HG03520 (cell line): ENCODE data around the gene AMY2A.
"Not testable (repeated sequence)": the region's sequence is repeated elsewhere in the genome, so short reads cannot be mapped to it uniquely, and the experiment has no call there.

Experiments
- ATAC-seq: cut with Tn5 transposase; IDR thresholded peaks from one replicate; pipeline ENCODE4 v1.9.1; 2021; ENCODE audit warnings: mild to moderate bottlenecking, moderate library complexity; ENCODE audit not compliant: unreplicated experiment

The AMY2A gene

GRCh38 chr1:103616994-103617477 is at the start of gene AMY2A:
AMY2A (plus strand) TSS chr1:103617427; CDS start chr1:103617441, 14 bp downstream.
- not testable (repeated sequence) for ATAC-seq

- ATAC-seq = no peak
Observed at GRCh38 chr1:103569493-103569892, 47.7 kb upstream of the AMY2A start.

- ATAC-seq = not testable (repeated sequence)
Observed at GRCh38 chr1:103571289-103571688, 45.9 kb upstream of the AMY2A start, which contains the start of gene AMY2B. AMY2B (plus strand) TSS chr1:103571589; CDS start chr1:103571603, 14 bp downstream.

- no peak for ATAC-seq
Observed at GRCh38 chr1:103576065-103576464, 41.2 kb upstream of the AMY2A start.

DNA sequence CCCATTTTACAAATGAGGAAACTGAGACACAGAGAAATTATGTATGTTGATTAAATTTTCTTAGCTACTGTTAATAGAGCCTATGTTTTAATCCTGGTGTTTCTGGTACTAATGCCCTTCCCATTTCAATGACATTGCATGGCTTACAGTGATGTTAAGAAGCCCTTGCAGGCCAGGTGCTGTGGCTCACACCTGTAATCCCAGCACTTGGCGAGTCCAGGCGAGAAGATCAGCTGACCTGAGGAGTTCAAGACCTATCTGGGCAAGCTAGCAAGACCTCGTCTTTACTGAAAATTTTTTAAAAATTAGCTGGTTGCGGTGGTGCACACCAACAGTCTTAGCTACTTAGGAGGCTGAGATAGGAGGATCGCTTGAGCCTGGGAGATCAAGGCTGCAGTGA is 40.4 kb upstream of the AMY2A start:
- ATAC-seq = not testable (repeated sequence)

DNA sequence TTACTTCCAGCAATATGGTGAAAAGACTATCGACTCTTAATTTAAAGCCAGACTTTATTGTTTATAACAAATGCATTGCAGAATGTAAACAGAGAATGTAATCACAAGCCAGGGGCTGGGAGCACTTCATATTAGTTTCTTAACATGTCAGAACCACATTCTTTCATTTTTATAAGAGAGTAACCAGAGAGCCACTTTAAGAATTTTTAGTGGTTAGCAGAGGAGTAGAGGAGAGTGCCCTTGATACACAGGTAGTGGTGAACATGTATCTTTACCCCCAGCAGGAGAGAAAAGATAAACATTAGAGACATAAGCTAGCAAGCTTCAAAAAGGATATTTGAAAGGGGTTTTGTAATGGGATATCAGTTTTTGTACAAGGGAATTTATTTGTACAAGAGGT is 34.8 kb upstream of the AMY2A start:
- ATAC-seq = no peak

GRCh38 chr1:103583887-103584286 is 33.3 kb upstream of the AMY2A start:
- no peak for ATAC-seq

- ATAC-seq = no peak
Observed at GRCh38 chr1:103584537-103584936, 32.7 kb upstream of the AMY2A start.

DNA sequence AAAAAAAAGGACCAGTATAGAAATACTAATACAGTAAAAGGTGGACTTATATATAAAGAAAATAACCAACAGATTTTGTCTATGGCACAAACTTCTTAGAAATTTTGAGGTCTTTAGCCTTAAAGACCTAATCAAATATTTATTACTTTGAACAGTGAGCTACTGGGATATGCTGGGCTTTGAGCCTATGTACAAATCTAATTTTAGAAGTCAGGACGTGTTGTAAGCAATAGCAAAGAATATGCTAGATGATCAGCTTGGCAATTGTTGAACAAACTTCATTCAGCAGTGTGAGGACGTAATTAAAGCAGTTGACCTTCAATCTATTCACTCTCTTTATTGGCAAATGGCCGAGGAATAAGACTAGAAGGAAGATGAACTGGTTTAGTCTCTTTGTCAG is 14.5 kb upstream of the AMY2A start:
- not testable (repeated sequence) for ATAC-seq

- ATAC-seq = no peak
Observed at GRCh38 chr1:103616362-103616761, 865 bp upstream of the AMY2A start.

- not testable (repeated sequence) for ATAC-seq
Observed at GRCh38 chr1:103627436-103627835, 10.2 kb downstream of the AMY2A start.

DNA sequence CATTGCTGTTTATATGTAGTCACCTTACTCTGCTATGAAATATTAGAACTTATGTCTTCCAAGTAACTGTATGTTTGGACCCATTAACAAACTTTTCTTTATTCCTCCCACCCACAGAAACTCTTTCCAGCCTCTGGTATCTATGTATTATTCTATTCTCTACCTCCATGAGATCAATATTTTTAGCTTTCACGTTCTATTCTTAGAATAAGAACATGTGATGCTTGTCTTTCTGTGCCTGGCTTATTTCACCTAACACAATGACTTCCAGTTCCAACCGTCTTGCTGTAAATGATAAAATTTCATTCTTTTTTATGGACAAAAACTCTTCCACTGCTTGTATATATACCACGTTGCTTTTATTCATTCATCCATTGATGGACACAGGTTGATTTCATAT is 24.0 kb downstream of the AMY2A start:
- not testable (repeated sequence) for ATAC-seq

- ATAC-seq = not testable (repeated sequence)
Observed at GRCh38 chr1:103643908-103644307, 26.7 kb downstream of the AMY2A start.

- not testable (repeated sequence) for ATAC-seq
Observed at GRCh38 chr1:103650305-103650704, 33.1 kb downstream of the AMY2A start.

GRCh38 chr1:103650889-103651288 is 33.7 kb downstream of the AMY2A start:
- ATAC-seq = not testable (repeated sequence)

DNA sequence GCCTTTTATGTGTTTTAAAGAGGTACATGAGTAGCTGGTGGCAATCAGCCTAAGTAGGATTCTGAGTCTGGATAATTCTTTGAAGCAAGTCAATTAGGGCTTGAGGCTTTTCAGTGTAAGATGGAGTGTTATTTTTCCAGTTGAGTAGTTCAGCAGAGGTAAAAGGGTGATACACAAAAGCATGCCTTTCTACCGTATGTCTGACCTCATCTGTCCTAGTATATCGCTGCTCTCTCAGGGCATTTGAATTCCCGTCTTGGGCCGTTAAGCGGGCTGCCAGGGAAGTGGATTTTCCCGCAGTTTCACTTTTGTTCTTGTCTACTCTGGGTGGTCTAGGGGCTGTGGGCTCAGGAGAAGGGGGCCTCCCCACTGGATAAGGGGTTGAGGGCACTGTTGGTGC is 36.9 kb downstream of the AMY2A start:
- ATAC-seq = not testable (repeated sequence)

GRCh38 chr1:103655460-103655859 is 38.2 kb downstream of the AMY2A start, which contains the start of gene AMY1A:
AMY1A (plus strand) TSS chr1:103655760; CDS start chr1:103656331, 571 bp downstream.
- ATAC-seq = not testable (repeated sequence)
